Testis (tissue), 2 donors: ENCODE data around the gene FGF19.
"Not testable (repeated sequence)": the region's sequence is repeated elsewhere in the genome, so short reads cannot be mapped to it uniquely, and the experiment has no call there.

Experiments
- CTCF ChIP-seq, 3 experiments: fragments of 450-650 bp in 2 of 3; fragments of 200-600 bp in 1 of 3; sonication (generic) in 1 of 3; IDR thresholded peaks; one replicate each; pipeline ENCODE4 v1.5.1; 2016 to 2019; ENCODE audit warnings: antibody characterized with exemption in 3 of 3, mild to moderate bottlenecking in 2 of 3, moderate library complexity in 1 of 3
- POLR2A ChIP-seq: fragments of 450-650 bp; IDR thresholded peaks from one replicate; pipeline ENCODE4 v1.6.1; 2017; ENCODE audit warnings: antibody characterized with exemption, mild to moderate bottlenecking, moderate library complexity

GRCh38 chr11:69687969-69688771, 15.7 kb downstream of the FGF19 start:
- not testable (repeated sequence) for TF ChIP-seq CTCF (IDR thresholded peaks at IDR 0.05); POLR2A
